Caco-2 (cell line): ENCODE results near the gene FLACC1. TPM values are rescaled to one million over a fixed set of nuclear protein-coding genes. Genes with fewer than 3 reads are reported as not detected.

Source experiments
- BruUV-seq: library from RNA; stranded (reverse); fragments of 400-500 nt; replicated peaks from 2 replicates; lab custom pipeline; 2021; lab: Mats Ljungman, UMichigan
- CTCF ChIA-PET: fragments of 300-600 bp; sonication (Branson Sonifier 250); formaldehyde crosslinking; loops from one replicate; lab custom pipeline; 2022; ENCODE audit warnings: antibody characterized with exemption; lab: Charles Lee
- POLR2A ChIA-PET: fragments of 300-600 bp; sonication (Branson Sonifier 250); formaldehyde crosslinking; loops from one replicate; lab custom pipeline; 2022; ENCODE audit warnings: antibody characterized with exemption; lab: Charles Lee
- DNase-seq, 2 experiments: peaks; one replicate each; pipeline versions ENCODE4 v3.0.0 to v3.0.0-alpha.2; 2020 to 2022
- H3K27me3 ChIP-seq: replicated peaks from 2 replicates; pipeline ENCODE4 v1.6.0; 2011; ENCODE audit warnings: low read length; ENCODE audit not compliant: control insufficient read depth, insufficient read depth
- H3K36me3 ChIP-seq: 2 replicates; pipeline ENCODE4 v1.5.1; 2011; ENCODE audit warnings: low read length; ENCODE audit not compliant: control insufficient read depth, insufficient read depth
- H3K4me1 ChIP-seq: fragments of 250-450 bp; sonication (Bioruptor Pico); 2 replicates; pipeline ENCODE4 v1.5.1; 2020; ENCODE audit warnings: mild to moderate bottlenecking
- H3K4me3 ChIP-seq: 2 replicates; pipeline ENCODE4 v1.5.1; 2011; ENCODE audit warnings: low read depth, mild to moderate bottlenecking, control low read depth, low read length
- H3K9me3 ChIP-seq: fragments of 250-450 bp; sonication (Bioruptor Pico); 2 replicates; pipeline ENCODE4 v1.5.1; 2020; ENCODE audit warnings: mild to moderate bottlenecking, moderate library complexity
- H3K27ac Mint-ChIP-seq: one replicate; pipeline ENCODE4 v1.8.0; 2022; ENCODE audit warnings: mixed read lengths; ENCODE audit not compliant: unreplicated experiment
- H3K27me3 Mint-ChIP-seq: one replicate; pipeline ENCODE4 v1.8.0; 2022; ENCODE audit warnings: mixed read lengths; ENCODE audit not compliant: insufficient read depth, unreplicated experiment
- H3K36me3 Mint-ChIP-seq: one replicate; pipeline ENCODE4 v1.8.0; 2022; ENCODE audit warnings: mild to moderate bottlenecking, mixed read lengths; ENCODE audit not compliant: insufficient read depth, unreplicated experiment
- H3K4me1 Mint-ChIP-seq: one replicate; pipeline ENCODE4 v1.8.0; 2022; ENCODE audit warnings: low read depth, mixed read lengths; ENCODE audit not compliant: unreplicated experiment
- H3K4me3 Mint-ChIP-seq: one replicate; pipeline ENCODE4 v1.8.0; 2022; ENCODE audit warnings: mild to moderate bottlenecking, moderate library complexity, mixed read lengths; ENCODE audit not compliant: unreplicated experiment
- H3K9me3 Mint-ChIP-seq: one replicate; pipeline ENCODE4 v1.8.0; 2022; ENCODE audit warnings: mixed read lengths; ENCODE audit not compliant: unreplicated experiment
- intact Hi-C: fragments of 100-400 bp; cut with micrococcal nuclease; formaldehyde crosslinking; loops from one replicate; pipeline ENCODE4 v1.10.0; 2022; ENCODE audit not compliant: unreplicated experiment
- total RNA-seq: library from RNA; stranded (reverse); gene quantifications from 2 replicates; pipeline ENCODE4 v1.2.3, GENCODE V29; 2022
- TF ChIP-seq, protein P1 (sequence below), 2 experiments: fragments of 200-600 bp in 1 of 2; IDR thresholded peaks; 1 replicate in 1 of 2; 2 replicates in 1 of 2; pipeline versions ENCODE4 v1.5.1 to v1.8.0; 2011 to 2022; ENCODE audit warnings: antibody characterized with exemption in 1 of 2, control low read depth in 1 of 2, inconsistent platforms in 1 of 2, low read depth in 1 of 2, low read length in 1 of 2, mild to moderate bottlenecking in 1 of 2, moderate library complexity in 1 of 2; ENCODE audit not compliant: insufficient read depth in 1 of 2, severe bottlenecking in 1 of 2, unreplicated experiment in 1 of 2

FLACC1 gene
- total RNA-seq, 1 experiment from 2014 or later = 0.86 TPM

- intact Hi-C loops = no loop called here
- Histone ChIP-seq H3K4me3 (no peak overlapping the region), H3K36me3 (no peaks in the 10 kb centered on the region; the same call in 1 of the 2 replicates), H3K4me1 (no peaks in the 10 kb centered on the region), H3K27me3 (no peaks in the 10 kb centered on the region), H3K9me3 (peaks cover 3% of the 10 kb centered on the region; the same call in 1 of the 2 replicates)
- ChIA-PET CTCF (no interaction called here), POLR2A (no interaction called here)
- DNase-seq = no peak
- H3K4me1 Mint-ChIP-seq = no peaks in the 10 kb centered on the region
- TF ChIP-seq, protein P1, sequence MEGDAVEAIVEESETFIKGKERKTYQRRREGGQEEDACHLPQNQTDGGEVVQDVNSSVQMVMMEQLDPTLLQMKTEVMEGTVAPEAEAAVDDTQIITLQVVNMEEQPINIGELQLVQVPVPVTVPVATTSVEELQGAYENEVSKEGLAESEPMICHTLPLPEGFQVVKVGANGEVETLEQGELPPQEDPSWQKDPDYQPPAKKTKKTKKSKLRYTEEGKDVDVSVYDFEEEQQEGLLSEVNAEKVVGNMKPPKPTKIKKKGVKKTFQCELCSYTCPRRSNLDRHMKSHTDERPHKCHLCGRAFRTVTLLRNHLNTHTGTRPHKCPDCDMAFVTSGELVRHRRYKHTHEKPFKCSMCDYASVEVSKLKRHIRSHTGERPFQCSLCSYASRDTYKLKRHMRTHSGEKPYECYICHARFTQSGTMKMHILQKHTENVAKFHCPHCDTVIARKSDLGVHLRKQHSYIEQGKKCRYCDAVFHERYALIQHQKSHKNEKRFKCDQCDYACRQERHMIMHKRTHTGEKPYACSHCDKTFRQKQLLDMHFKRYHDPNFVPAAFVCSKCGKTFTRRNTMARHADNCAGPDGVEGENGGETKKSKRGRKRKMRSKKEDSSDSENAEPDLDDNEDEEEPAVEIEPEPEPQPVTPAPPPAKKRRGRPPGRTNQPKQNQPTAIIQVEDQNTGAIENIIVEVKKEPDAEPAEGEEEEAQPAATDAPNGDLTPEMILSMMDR (IDR thresholded peaks at IDR 0.05; ENCODE audit: insufficient read depth in 1 of 2, low read depth in 1 of 2, low read length in 1 of 2, severe bottlenecking in 1 of 2, unreplicated experiment in 1 of 2) = no peak
- BruUV-seq = no TSS peak
- no peak overlapping the region for H3K27ac Mint-ChIP-seq
- H3K27me3 Mint-ChIP-seq = no peaks in the 10 kb centered on the region
- no peaks in the 10 kb centered on the region for H3K9me3 Mint-ChIP-seq
- H3K4me3 Mint-ChIP-seq = no peak overlapping the region
- peaks cover 39% of the 10 kb centered on the region for H3K36me3 Mint-ChIP-seq
These were observed 76.7 kb downstream of the FLACC1 start for GRCh38 chr2:201280191-201281040.

DNA sequence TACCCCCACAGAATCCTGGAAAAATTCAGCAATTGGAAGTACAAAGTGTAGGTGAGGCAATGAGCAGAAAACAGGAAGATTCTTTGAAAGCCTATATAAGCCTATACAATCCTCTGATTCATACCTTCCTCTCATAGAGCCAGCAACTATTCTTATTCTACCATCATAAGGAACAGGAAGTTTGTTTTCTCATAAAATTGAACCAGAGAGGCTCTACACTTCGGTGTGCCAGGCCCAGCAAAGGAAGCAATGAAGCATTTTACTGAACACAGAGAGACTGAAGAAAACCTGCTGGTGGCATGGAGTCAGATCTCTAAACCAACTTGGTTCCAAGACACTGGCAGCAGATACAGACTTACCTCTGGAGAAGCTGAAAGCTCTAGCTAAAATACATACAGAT, 78.1 kb downstream of the FLACC1 start:
- TF ChIP-seq, protein P1 (IDR thresholded peaks at IDR 0.05; ENCODE audit: insufficient read depth in 1 of 2, low read depth in 1 of 2, low read length in 1 of 2, severe bottlenecking in 1 of 2, unreplicated experiment in 1 of 2) = no peak
- H3K4me3 ChIP-seq = no peak overlapping the region
- Mint-ChIP-seq H3K9me3 (no peaks in the 10 kb centered on the region), H3K36me3 (peaks cover 36% of the 10 kb centered on the region), H3K27ac (no peak overlapping the region), H3K27me3 (no peaks in the 10 kb centered on the region), H3K4me1 (no peaks in the 10 kb centered on the region), H3K4me3 (no peak overlapping the region)
- no peak for DNase-seq
- CTCF ChIA-PET = no interaction called here
- peaks cover 3% of the 10 kb centered on the region; the same call in 1 of the 2 replicates for H3K9me3 ChIP-seq
- H3K4me1 ChIP-seq = no peaks in the 10 kb centered on the region
- no TSS peak for BruUV-seq
- H3K27me3 ChIP-seq = no peaks in the 10 kb centered on the region
- POLR2A ChIA-PET = no interaction called here
- intact Hi-C loops = no loop called here
- no peaks in the 10 kb centered on the region for H3K36me3 ChIP-seq

DNA sequence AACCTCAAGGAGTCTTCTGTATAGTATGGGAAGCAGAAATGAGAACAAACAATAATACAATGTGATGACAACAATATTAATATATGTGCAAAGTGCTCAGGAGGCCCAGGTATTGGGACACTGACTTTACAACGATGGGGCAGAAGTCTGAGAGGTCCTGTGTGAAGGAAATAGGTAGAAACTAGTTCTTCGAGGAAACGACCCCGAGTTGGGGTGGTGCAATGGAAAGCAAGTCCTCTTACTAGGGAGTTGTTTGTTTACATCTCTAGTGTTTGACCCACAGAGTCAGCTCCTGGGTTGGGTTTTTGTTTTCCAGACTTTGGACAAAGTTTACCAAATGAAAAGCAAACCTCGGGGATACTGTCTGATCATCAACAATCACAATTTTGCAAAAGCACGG, 80.6 kb downstream of the FLACC1 start:
- Mint-ChIP-seq H3K36me3 (peaks cover 46% of the 10 kb centered on the region), H3K27me3 (no peaks in the 10 kb centered on the region), H3K4me1 (no peaks in the 10 kb centered on the region), H3K9me3 (no peaks in the 10 kb centered on the region), H3K27ac (no peak overlapping the region), H3K4me3 (no peak overlapping the region)
- no peaks in the 10 kb centered on the region for H3K4me1 ChIP-seq
- no peak for DNase-seq
- no peaks in the 10 kb centered on the region for H3K27me3 ChIP-seq
- intact Hi-C loops = no loop called here
- POLR2A ChIA-PET = no interaction called here
- peaks cover 3% of the 10 kb centered on the region; the same call in 1 of the 2 replicates for H3K9me3 ChIP-seq
- H3K36me3 ChIP-seq = no peaks in the 10 kb centered on the region
- no peak overlapping the region for H3K4me3 ChIP-seq
- no TSS peak for BruUV-seq
- TF ChIP-seq, protein P1 (IDR thresholded peaks at IDR 0.05; ENCODE audit: insufficient read depth in 1 of 2, low read depth in 1 of 2, low read length in 1 of 2, severe bottlenecking in 1 of 2, unreplicated experiment in 1 of 2) = no peak
- CTCF ChIA-PET = no interaction called here
